Omental fat pad (tissue), 4 donors: ENCODE data around the gene NR2E3. TPM values are rescaled to one million over a fixed set of nuclear protein-coding genes. Genes with fewer than 3 reads are reported as not detected.

ENCODE experiments used
- ATAC-seq: fragments of 150-250 bp; one replicate; pipeline ENCODE4 v1.9.1; 2016; ENCODE audit warnings: mild to moderate bottlenecking, moderate library complexity; ENCODE audit not compliant: low FRiP score
- DNase-seq: peaks from one replicate; pipeline ENCODE4 v3.0.0-alpha.2; 2019; ENCODE audit warnings: low spot score
- CTCF ChIP-seq, 3 donors: fragments of 450-650 bp; IDR thresholded peaks; one replicate each; pipeline ENCODE4 v1.5.1; 2016 to 2017; ENCODE audit warnings: antibody characterized with exemption in 3 of 3, mild to moderate bottlenecking in 3 of 3, moderate library complexity in 2 of 3
- total RNA-seq, 4 donors: library from RNA; depleted of rRNA; stranded (reverse); fragments of >200 nt; gene quantifications; one replicate each; pipeline ENCODE4 v1.1.0, GENCODE V29; 2016

Gene NR2E3
- total RNA-seq, 4 donors from 2014 or later: 0.24 to 0.56 TPM; not detected in 2

DNA sequence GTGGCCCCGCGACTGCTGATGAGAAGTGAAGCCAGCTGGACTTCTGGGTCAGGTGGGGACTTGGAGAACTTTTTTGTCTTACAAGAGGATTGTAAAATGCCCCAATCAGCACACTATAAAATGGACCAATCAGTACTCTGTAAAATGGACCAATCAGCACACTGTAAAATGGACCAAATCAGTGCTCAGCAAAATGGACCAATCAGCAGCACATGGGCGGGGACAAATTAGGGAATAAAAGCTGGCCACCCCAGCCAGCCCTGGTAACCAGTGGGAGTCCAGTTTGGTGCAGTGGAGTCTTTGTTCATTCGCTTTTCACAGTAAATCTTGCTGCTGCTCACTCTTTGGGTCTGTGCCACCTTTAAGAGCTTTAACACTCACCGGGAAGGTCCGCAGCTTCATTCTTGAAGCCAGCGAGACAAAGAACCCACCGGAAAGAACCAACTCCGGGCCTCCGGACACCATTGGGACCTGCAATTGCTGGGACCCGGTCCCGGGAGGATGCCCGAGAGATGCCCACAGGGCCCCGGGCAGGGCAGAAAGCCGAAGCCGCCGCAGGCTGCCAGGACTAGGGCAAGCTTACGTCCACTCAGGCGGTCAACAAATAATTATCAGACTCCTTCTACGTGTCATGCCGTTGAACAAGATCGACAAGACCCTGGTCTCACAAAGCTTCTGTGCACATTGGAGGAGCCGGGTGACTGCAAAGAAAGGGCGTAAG is 8.3 kb upstream of the NR2E3 start:
- TF ChIP-seq CTCF (IDR thresholded peaks at IDR 0.05): no peak
- DNase-seq: no peak

DNA sequence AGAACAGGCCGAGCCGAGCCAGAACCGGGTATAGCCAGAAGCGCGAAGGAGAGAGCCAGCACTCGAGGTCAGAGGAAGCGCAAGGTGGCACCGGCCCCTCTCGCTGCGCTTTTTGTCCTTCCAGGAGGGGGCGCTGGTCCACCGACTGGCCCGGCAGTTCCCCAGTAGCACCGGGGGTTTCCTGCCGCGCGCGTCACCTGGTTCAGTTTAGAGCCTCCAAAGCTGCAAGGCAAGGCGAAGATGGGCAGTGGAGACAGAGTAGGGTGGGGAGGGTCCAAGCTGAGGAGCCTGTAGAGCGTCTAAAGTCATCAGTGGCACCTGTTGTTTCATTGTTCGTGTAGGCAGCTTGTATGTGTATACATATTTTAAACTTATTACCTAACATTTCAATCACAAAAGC is 7.6 kb upstream of the NR2E3 start:
- ATAC-seq (no peak), DNase-seq (no peak)
- TF ChIP-seq CTCF (IDR thresholded peaks at IDR 0.05): no peak

More for the DNA sequence above, 8.3 kb upstream of the NR2E3 start:
- ATAC-seq: no peak

DNA sequence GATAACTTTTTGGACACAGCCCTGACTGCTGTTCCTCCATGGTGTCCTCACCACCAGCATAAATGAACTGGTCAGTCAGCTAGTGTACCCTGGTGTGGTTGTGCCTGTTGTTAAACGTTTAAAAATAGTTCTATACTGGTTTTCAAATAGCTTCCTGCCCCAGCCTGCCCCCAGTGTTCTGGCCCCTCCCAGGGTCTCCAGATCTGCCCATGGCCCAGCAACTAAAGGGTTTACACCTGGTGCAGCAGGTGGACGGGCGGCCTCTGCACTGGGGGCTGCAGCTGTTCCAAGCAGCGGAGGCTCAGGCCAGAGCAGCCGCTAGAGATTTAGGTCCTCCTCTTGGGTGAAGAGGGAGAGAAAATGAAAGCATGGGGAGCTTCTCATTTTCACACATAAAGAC is 6.1 kb upstream of the NR2E3 start:
- ATAC-seq: no peak
- TF ChIP-seq CTCF (IDR thresholded peaks at IDR 0.05): no peak

DNA sequence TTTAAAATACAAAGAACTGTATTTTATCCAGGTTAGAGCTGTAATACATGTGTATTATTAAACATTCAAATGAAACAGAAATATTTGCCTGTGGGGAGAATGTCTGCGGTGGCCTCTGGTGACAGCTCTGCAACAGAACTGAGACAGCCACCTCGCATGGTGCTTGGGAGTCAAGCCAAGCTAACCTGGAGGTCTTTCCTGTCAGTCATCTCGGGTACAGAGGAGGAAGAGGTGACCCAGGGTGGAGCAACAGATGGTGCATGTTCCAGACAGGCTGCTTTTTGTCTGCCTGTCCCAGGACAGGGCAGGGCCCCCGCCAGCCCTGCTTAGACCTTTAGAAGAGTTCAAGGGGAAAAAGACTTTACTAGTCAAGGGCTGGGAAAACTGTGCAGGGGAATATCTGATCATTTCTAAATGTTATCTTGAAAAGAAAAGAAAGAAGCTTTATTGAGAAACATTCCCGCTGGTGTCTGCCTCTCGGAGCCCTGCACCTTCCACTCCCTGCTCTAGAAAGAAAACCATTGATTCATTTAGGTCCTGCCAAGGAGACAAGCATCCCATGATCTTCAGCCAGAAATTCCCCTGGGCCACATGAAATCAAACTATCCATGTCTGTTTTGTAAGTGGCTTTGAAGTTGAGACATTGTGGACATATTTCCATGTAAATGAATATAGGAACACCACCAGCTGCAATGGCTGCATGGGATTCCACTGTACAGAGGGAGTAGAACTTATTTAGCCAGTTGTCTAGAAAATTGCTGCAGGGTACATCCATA is 5.5 kb upstream of the NR2E3 start:
- DNase-seq (no peak), ATAC-seq (no peak)
- TF ChIP-seq CTCF (IDR thresholded peaks at IDR 0.05): no peak

More for the DNA sequence above, 6.1 kb upstream of the NR2E3 start:
- DNase-seq: no peak

GRCh38 chr15:71806452-71806931 is 3.9 kb upstream of the NR2E3 start:
- no peak for TF ChIP-seq CTCF (IDR thresholded peaks at IDR 0.05)
- DNase-seq (no peak), ATAC-seq (no peak)

- TF ChIP-seq CTCF (IDR thresholded peaks at IDR 0.05): no peak
- no peak for ATAC-seq
Measured at GRCh38 chr15:71807125-71807629, 3.2 kb upstream of the NR2E3 start.

More at GRCh38 chr15:71807125-71807629, 3.2 kb upstream of the NR2E3 start:
- DNase-seq: no peak
